AG08396 (cell line): ENCODE data around the gene GANC.

ENCODE experiments used
- DNase-seq: peaks from one replicate; pipeline ENCODE4 v3.0.0; 2012; ENCODE audit warnings: low spot score, mixed read lengths

GANC gene

DNA sequence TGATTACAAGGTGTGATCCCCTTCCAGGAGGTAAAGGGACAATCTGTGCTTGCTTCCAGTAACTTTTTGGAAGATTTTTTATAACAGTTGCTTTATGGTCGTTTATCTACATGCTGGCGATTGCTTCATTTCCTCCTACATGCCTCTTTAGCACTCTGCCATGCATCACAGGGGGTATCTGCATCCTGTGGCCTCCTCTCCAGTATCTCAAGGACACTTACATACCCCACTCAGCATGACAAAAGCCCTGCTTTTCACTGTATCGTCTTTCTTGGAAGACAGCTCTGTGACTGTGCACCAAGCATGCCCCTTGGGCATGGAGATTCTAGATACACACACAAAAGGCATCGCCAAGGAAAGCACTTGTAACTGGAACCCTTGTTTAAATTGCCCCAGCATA lies 111.6 kb downstream of the GANC start:
- DNase-seq, result no peak

DNA sequence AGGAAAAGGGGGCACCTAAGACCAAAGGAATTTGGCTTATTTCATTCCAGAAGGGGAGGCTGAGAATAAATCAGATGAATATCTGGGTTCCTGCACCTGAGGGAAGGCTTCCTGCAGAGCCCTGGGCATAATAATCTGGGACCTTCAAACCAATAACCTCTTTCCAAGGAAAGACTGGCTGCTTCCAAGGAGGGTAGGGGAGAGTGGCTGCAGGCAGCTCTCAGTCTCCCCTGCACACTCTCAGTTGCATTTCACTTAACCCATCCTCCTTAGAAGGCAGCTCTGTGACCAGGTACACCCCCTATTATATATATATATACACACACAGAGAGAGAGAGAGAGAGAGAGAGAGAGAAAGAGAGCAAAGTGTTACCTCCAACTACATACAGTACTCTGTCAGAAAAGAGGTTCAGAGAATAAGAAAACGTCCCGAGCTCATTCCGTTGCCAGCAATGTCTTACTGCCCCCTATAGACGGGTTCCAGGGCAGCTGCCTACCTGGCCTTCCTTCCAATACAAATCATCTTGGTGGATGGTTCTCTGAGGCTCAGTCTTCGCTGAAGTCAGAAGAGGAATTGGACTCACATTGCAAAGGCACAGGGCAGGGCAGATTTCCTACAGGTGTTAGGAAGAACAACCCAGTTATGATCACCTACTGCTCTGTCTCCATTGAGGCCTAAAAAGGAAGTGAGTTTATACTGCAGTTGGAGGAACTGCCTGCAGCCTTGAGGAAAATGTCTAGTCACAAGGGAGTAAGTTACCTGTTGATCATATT lies 112.4 kb downstream of the GANC start:
- DNase-seq, result peak; percentile 52

DNA sequence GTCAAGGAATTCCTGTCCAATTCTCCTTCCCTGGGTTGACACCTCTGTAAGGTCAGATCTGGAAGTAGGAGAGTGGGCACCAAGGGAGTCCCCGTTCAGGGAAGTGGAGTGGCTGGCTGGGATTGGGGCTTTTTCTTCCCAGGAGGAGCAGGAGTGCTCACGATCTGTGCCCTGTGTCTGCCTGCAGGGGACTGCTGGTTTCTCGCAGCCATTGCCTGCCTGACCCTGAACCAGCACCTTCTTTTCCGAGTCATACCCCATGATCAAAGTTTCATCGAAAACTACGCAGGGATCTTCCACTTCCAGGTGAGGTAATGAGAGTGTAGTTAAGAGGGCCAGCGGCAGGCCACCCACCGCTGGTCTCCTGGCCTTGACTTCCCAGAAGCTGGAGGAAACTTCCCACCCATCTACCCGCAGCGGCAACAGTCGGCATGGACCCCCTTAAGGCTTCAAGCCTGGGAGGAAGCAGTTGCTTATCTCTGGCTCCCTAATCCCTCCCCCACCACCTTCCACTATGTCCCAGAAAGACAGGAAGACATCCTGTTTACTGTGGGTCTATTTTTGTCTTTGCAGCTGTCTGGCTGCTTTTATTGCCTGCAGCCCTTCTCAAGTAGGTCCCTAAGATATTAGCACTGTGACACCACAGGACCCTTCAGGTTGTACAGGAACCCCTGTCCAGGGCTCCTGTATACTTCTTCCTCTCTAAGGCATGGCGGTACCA lies 113.1 kb downstream of the GANC start:
- no peak for DNase-seq

DNA sequence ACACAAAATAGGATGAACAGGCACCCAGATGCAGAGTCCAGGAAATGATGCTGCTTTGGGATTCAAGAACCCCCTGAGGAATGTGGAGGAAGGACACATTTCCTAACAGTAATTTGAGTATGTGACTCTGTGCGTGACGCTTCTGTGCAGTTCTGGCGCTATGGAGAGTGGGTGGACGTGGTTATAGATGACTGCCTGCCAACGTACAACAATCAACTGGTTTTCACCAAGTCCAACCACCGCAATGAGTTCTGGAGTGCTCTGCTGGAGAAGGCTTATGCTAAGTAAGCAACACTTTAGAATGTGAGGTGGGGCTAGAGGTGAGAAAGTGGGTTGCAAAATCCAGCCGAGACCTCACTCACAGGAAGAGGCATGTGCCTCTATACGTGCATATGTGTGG lies 114.6 kb downstream of the GANC start:
- no peak for DNase-seq

DNA sequence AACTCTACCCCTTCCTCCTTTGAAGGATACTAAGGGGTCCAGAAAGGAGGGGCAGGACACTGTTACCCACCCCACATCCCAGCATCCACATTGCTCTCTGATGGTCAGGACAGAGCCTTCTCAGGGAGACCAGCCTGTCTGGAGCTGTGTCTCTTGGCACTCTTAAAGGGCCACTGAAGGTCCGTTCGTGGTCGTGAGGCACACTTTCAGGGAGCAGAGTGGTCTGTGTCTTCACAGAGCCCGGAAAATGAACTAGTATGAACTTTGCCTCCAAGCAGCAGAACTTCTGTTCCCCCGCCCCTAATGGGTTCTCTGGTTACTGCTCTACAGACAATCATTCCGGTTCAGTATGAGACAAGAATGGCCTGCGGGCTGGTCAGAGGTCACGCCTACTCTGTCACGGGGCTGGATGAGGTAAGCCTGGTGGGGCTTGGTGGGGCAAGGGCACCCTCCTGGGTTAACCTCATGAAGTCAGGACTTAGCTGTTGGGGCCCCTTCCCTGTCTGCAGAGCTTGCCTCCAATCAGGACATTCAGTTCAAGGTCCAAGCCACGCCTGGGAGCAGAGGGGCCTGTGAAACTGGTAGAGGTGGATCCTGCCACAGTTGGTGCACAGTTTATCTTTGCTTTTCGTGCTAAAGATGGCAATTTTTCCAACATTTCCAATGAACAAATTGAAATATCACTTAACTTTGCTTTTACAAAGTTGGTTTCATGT lies 119.5 kb downstream of the GANC start:
- DNase-seq, result no peak

DNA sequence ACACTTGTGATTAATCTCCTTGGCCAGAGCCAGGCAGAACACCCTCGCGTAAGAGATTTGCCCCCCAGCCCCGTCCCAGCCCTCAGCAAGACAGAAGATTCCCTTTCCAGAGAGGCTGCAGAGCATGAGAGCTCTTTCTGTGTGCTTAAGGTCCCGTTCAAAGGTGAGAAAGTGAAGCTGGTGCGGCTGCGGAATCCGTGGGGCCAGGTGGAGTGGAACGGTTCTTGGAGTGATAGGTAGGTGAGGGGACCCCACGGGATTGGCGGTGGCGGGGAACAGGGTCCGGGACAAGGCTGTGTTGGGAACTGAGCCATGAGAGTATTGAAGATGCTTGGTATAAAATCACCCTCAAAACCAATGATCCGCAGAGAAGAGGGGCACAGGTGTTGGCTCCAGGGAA lies 121.1 kb downstream of the GANC start:
- no peak for DNase-seq

DNA sequence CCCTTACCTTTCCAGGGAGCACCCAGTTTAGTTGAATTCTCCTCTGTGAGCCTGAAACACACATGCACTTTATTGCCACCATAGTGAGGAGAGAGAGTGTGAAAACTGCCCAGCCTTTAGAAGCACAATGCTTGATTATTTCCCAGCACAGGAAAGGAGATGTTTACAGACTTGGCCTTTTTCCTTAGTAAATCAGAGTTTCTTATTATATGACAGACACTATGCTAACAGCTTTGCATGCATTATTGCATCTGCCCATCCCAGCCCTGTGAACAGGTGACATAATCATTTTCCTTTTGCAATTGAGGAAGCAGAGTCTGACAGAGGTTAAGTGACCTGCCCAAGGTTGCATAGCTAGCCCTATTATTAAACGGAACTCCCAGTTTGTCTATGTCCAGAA lies 122.8 kb downstream of the GANC start:
- DNase-seq, result no peak

DNA sequence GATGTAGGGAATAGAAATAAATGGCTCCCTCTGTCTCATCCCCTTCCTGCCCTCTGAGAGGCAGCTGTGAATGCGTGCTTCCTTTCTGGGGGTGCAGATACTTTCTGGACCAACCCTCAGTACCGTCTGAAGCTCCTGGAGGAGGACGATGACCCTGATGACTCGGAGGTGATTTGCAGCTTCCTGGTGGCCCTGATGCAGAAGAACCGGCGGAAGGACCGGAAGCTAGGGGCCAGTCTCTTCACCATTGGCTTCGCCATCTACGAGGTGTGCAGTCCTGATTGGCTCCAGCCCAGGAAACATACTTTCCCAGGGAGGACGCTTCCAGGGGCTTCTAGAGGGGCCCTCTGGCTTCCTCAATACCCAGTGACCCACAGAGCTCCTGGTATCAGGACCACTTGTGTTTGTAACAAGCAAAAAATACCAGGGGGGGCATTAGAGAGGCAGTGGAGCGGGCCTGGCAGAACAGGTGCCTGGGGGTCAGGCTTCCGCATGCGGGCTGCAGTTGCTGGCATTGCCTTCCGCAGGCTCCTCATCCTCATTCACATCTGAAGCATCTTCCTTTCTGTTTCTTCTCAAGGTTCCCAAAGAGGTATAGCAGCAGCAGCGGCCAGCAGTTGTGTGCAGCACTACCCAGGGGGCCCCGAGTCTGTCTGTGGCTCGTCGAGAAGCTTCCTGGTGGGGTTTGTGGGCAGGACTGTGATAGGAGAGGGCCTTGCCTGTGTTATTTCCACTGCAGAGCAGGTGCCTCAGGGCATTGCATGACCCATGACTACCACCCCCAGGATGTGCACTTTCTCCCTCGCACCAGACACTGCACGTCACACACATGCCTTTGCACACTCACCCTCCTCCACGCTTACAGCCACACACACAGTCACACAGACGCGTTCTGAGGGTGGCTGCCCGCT lies 128.8 kb downstream of the GANC start:
- no peak for DNase-seq

GRCh38 chr15:42402455-42403205 lies 129.6 kb downstream of the GANC start:
- DNase-seq, result no peak

DNA sequence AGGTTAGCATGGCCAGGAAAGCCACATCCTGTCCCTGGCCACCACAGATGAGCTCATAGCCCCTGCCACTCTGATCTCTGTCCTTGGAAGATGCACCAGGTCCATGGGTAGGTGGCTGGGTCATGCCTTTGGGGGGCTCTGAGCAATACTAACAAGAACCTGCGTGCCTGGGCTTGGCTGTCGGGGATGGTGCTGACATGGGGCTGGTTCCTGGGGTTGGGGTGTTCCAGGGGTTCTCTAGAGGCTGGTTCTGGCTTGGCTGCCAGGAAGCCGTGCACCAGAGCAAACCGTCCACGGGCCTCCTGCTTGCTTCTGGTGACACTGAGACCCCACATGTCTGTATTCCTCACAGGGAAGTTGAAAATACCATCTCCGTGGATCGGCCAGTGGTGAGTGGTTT lies 130.4 kb downstream of the GANC start:
- no peak for DNase-seq

DNA sequence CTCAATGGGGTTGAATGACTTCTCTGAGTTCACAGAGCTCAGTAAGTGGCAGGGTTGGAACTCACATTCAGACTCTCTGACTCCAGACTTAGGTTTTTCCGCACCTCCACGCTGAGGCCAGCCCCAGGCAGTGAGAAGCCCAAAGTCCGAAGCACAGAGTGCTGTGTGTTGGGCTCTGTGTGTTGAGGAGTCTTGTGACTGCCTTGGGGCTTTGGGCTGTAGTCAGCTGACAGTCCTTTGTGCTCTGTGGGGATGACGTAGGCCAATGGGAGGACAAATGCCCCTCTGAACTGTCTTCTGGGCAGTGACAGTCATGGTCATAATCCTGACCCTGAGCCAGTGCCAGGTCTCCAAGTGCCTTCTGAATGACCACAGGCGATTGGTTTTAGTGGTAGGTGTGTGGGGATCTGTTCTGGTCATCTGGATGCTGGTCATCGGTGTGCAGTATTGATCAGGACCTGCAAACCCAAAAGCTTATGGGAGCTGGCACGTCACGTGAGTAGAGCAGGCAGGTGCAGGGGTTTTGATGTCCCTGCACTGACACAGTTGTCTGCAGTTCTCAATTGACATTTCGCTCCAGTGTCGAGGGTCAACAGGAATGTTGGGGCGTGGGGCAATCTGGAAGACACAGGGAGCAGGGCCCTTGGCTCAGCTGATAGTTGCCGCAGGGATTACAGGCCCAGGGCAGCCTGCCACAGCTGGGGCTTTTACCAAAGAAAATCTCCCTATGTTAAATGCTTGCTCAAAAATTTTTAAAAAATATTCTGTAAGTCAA lies 131.6 kb downstream of the GANC start:
- DNase-seq, result no peak

DNA sequence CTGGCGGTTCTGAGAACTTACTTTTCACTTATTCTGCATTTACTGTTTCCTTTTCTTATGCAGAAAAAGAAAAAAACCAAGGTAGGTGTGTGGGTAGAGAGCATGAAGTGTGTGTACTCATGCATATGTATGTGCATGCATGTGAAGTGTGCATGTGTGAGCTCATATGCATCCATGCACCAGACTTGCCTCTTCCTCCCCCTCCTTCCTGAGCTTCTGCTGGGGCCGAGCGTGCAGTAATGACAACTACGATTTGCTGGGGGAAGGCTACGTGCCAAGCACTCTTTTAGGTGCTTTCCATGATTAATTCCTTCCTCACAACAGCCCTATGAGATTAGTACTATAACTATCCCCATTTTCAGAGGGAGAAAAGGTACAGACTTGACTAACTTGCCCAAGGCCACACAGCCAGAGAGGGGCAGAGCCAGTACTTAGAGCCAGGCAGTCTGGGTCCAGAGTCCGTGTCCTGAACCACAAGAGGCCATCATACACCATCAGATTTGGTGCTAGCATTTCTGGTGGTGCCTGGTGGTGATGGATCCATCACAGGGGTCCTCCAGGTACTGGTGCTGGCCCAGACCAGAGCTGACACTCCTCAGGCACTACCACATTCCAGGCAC lies 133.0 kb downstream of the GANC start:
- DNase-seq, result no peak
